C4-2B (cell line): ENCODE data around the gene PPM1F.
"Not testable (repeated sequence)": the region's sequence is repeated elsewhere in the genome, so short reads cannot be mapped to it uniquely, and the experiment has no call there.

ENCODE experiments used
- ZFX ChIP-seq: fragments of 450-650 bp; IDR thresholded peaks from 2 replicates; pipeline ENCODE4 v1.6.1; 2017
- TF ChIP-seq, protein P1 (sequence below): fragments of 450-650 bp; conservative IDR thresholded peaks from 2 replicates; pipeline ENCODE4 v1.5.1; 2017; ENCODE audit warnings: mild to moderate bottlenecking

DNA sequence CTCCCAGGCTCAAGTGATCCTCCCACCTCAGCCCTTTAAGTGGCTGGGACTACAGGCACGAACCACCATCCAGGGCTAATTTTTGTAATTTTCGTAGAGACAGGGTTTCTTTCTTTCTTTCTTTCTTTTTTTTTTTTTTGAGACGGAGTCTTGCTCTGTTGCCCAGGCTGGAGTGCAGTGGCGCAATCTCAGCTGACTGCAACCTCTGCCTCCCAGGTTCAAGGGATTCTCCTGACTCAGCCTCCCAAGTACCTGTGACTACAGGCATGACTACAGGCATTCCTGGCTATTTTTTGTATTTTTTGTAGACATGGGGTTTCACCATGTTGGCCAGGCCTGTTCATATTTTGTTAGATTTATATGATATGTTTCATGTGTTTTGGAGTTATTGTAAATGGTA is 56.4 kb downstream of the PPM1F start:
- TF ChIP-seq, protein P1, sequence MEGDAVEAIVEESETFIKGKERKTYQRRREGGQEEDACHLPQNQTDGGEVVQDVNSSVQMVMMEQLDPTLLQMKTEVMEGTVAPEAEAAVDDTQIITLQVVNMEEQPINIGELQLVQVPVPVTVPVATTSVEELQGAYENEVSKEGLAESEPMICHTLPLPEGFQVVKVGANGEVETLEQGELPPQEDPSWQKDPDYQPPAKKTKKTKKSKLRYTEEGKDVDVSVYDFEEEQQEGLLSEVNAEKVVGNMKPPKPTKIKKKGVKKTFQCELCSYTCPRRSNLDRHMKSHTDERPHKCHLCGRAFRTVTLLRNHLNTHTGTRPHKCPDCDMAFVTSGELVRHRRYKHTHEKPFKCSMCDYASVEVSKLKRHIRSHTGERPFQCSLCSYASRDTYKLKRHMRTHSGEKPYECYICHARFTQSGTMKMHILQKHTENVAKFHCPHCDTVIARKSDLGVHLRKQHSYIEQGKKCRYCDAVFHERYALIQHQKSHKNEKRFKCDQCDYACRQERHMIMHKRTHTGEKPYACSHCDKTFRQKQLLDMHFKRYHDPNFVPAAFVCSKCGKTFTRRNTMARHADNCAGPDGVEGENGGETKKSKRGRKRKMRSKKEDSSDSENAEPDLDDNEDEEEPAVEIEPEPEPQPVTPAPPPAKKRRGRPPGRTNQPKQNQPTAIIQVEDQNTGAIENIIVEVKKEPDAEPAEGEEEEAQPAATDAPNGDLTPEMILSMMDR: not testable (repeated sequence)
- not testable (repeated sequence) for TF ChIP-seq ZFX
